TTC549 (cell line): ENCODE data around the gene HS6ST3.

Source experiments
- FAIRE-seq: peaks from 2 replicates; lab custom pipeline; 2012; peaks lifted over from hg19 to GRCh38; lab: Jason Lieb, UNC

The HS6ST3 gene

DNA sequence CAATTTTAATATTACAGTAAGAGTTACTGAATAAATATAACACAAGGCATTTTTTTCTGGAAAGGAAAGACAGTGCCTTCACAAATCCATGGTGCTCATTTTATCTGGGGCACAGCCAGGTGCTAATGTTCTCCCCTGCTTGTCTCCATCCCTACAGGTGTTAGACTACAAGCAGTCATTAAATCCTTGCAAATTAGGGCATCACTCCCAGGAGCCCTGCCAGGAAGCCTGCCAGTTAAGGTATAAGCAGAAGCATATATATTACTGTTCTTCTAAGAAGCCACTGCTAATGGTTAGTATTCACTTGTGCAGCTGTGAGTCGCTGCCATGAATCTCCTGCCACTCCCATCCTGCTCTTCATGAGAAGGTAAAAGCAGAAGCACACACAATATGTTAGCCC is 754.7 kb downstream of the HS6ST3 start:
- no peak for FAIRE-seq

DNA sequence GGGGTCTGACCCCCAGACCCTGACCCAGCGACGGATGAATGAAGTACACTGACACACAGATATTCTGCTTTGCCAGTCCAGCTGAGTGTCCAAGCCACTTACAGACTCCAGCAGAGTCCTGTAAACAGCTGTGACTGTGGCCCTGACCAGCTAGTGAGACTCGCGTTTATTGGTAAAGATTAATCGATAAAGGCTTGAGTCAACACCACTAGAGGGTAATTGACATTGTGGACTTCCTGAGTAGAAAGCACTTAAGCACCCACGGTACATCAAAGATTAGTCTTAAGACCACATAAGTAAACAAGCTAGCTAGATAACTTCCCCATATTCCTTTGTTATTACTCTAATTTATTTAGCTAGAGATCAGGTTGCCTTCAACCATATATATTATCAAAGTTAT is 758.4 kb downstream of the HS6ST3 start:
- FAIRE-seq, result no peak

DNA sequence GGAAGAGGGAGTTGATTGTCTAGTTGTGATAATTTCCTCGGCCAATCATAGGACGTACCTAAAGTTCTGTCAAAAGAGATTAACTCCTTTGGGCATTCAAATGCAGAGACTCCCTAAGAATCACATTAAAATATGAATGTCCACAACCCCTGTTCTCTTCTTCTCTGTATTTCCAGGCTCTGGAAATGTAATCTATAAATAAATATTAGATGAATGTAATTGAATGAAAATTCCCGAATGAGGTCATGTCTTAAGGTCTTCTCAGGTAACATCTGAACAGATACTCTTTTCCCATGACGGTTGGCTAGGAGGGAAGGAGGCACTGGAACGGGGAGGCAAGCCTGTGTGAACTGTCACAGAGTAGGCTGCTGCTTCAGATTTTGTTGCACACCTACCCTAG is 759.2 kb downstream of the HS6ST3 start:
- FAIRE-seq, result no peak

DNA sequence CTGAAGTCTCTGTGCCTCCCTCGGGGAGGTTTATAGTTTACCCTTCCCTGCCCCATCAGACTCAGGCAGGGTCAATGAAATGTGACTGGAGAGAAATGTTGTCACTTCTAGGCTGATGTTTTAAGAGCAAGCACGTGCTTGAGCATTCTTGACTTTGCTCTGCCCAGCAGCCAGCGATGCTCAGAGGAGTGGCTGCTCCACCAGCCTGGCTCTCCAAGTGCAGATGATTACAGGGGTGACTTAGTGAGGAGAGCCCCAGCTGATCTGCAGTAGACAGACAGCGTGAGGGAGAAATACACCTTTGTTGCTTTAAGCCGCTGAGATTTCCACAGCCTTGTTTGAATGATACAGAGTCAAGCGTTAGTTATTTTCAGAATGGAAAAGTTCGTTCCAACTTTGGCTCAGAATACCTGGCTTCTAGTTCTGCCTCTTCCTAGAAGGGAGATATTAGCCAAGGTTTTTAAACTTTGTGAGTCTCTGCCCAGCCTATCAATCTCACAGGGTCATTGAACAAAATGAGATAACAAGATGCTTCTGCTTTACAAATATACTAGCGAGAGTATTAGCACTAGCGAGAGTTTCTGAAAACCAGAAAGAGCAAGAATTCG is 760.7 kb downstream of the HS6ST3 start:
- FAIRE-seq, result no peak

DNA sequence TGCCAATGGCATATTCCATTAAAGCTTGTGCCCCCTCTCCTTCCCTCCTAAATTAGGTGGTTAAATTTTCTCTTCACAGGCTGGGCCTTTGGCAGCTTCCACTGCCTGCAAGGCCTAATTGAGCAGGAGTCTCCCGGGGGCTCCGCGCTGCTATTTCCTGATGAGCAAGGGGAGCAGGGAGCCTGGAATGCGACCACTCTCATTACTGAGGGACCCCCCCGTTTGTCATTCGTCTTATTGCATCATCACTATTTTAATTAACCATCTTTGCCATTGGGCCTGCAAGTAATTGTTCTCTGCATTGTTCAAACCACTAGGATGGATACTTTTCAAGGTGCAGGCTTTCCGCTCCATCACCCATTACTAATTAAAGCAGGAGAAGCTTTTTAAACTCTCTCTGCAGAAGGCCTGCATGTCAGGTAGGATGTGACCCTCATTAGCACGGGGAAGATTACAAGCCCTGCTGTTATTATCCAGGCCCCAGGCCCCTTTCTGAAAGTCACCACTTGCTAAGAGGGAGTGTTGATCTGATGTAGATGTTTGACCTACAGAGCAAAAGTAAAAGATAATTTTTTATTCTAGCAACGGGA is 762.0 kb downstream of the HS6ST3 start:
- no peak for FAIRE-seq

DNA sequence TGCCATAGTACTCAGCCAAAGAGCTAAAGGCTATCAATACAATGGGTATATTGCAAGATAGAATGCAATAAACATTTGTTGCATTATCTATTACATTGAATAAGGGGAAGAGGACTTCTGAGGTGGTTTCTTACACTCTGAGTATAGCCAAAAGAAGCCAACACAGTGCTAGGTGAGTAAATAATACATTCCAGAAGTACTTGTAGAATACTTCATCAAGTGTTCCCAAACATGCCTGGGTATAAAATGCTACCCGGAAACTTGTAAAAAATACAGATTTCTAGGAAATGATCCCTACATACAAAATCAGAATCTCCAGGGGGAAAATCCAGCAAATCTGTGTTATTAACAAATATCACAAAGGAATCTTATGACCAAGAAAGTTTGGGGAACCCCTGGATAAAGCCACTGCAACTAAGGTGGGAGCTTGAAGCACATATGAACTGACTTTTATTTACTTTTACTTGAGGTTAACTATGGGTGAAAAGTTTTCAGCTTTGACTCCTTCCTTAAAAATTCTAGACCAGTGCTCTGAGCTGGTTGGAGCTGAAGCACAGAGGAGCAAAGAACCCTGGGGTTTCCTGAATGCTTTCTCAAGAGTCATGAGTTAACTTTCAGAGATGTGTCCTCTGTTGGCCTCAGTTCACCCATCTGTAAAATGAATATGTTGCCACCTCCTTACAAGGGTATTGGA is 768.4 kb downstream of the HS6ST3 start:
- FAIRE-seq, result no peak

DNA sequence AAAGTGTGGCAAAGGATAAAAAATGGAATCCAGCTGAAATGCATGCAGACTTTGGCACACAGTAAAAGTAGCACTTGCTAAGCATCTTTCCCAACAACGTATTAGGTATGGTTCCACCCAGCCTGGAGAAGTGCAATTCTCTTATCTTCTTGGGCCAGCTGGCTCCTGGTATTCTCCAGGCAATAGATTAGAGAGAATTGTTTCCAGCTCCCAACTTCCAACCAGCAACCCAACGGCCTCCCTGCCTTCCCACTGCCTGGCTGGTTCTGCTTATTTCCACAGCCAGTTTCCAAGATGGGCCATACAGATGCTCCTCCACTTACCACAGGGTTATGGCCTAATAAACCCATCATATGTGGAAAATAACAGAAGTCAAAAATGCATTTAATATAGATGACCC is 771.0 kb downstream of the HS6ST3 start:
- FAIRE-seq, result no peak

DNA sequence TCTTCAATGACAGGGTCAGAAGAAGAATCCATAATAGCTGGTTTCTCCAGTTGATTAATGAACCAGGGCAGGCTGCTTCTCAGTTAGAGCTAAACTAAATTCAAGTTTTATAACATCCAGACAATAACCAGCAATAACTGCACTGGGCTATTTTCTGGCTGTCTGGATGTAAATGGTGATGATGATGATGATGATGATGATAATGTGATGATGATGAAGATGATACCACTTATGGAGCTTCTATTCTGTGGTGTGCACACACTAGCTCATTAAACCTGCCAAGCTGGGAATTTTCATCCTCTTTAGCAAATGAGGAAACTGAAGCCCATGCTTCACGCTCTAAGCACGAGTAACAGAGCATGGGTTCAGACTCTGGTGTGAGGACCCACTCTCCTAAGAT is 772.2 kb downstream of the HS6ST3 start:
- no peak for FAIRE-seq

DNA sequence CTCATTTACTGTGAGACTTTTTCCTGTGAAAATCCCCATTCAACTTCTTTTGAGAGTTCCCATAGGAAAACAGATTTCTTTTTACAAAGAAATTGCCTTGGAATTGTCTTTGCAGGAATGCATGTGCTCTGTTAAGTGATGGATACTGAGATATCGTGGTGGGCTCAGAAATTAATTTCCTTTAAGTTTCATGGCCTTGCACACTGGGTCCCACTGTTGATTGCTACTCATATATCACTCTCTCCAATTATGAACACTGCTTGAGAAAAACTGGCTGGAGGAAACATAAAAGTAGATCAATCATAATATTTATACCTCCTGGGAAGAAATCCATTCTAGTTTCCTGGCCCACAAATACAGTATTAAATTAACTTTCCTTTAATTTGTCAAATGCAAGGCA is 773.1 kb downstream of the HS6ST3 start:
- FAIRE-seq, result no peak

DNA sequence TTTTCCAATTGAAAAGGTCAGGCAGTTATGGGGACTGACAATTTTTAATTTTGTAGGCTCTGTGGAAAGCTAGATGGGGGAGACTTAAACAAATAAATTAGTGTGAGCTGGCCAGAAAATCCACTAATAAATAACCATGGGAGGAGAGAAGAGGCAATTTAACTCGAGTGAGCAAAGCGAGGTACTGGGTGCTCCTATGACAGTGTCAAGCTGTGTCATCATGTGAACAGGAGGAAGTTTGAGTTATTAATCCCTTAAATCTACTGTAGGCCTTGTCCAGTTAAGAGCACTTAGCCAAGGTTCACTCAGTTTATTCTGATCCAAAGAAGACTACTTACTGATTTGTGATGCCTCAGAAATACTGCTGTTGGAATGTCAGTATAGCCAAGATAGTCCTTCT is 781.6 kb downstream of the HS6ST3 start:
- no peak for FAIRE-seq

DNA sequence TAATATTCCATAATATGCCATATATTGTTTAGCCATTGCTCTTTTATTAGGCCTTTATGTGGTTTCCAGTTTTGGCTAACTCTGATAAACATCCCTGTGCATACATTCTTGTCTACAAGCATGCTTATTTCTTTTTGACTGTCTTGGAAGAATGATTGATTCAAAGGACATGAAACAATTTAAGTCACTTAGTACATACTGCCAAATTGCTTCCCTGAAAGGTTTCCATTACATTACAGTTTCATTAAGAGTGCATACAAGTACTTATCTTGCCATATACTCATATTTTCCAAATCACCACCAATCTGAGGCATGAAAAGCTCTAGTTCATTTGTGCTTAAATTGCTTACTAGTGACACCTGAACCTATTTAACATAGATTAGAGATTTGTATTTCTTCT is 790.5 kb downstream of the HS6ST3 start:
- no peak for FAIRE-seq
